ENCODE results near the gene NXNL2.

NXNL2 gene

GRCh38 chr9:88534456-88535225, at the start of gene NXNL2:
TSS of gene NXNL2 (plus strand) at chr9:88535178. CDS start at chr9:88535435, 257 bp downstream.
- DNase-seq (ENCODE audit: low spot score) = peak; percentile 78

GRCh38 chr9:88488166-88488565, 46.8 kb upstream of the NXNL2 start:
- no peak for DNase-seq (ENCODE audit: low spot score)

GRCh38 chr9:88494983-88495721, 39.8 kb upstream of the NXNL2 start:
- DNase-seq (ENCODE audit: low spot score) = no peak

GRCh38 chr9:88497224-88497623, 37.8 kb upstream of the NXNL2 start:
- no peak for DNase-seq (ENCODE audit: low spot score)

- DNase-seq (ENCODE audit: low spot score) = no peak
Measured at GRCh38 chr9:88498880-88499279, 36.1 kb upstream of the NXNL2 start.

GRCh38 chr9:88501086-88501485, 33.9 kb upstream of the NXNL2 start:
- no peak for DNase-seq (ENCODE audit: low spot score)

- no peak for DNase-seq (ENCODE audit: low spot score)
Measured at GRCh38 chr9:88502552-88503034, 32.4 kb upstream of the NXNL2 start.

- DNase-seq (ENCODE audit: low spot score) = no peak
Measured at GRCh38 chr9:88503081-88503844, 31.7 kb upstream of the NXNL2 start.

- no peak for DNase-seq (ENCODE audit: low spot score)
Measured at GRCh38 chr9:88503845-88504764, 30.9 kb upstream of the NXNL2 start.

GRCh38 chr9:88508326-88508725, 26.7 kb upstream of the NXNL2 start:
- DNase-seq (ENCODE audit: low spot score) = no peak

- no peak for DNase-seq (ENCODE audit: low spot score)
Measured at GRCh38 chr9:88511906-88512305, 23.1 kb upstream of the NXNL2 start.

GRCh38 chr9:88514247-88514646, 20.7 kb upstream of the NXNL2 start:
- DNase-seq (ENCODE audit: low spot score) = no peak

GRCh38 chr9:88521308-88521707, 13.7 kb upstream of the NXNL2 start:
- DNase-seq (ENCODE audit: low spot score) = no peak

- DNase-seq (ENCODE audit: low spot score) = no peak
Measured at GRCh38 chr9:88522360-88522759, 12.6 kb upstream of the NXNL2 start.

GRCh38 chr9:88523056-88523455, 11.9 kb upstream of the NXNL2 start:
- no peak for DNase-seq (ENCODE audit: low spot score)

- DNase-seq (ENCODE audit: low spot score) = no peak
Measured at GRCh38 chr9:88524911-88525310, 10.1 kb upstream of the NXNL2 start.

GRCh38 chr9:88527618-88528017, 7.4 kb upstream of the NXNL2 start:
- no peak for DNase-seq (ENCODE audit: low spot score)

GRCh38 chr9:88528080-88528790, 6.7 kb upstream of the NXNL2 start:
- no peak for DNase-seq (ENCODE audit: low spot score)

GRCh38 chr9:88529496-88529895, 5.5 kb upstream of the NXNL2 start:
- no peak for DNase-seq (ENCODE audit: low spot score)

- no peak for DNase-seq (ENCODE audit: low spot score)
Measured at GRCh38 chr9:88530051-88530450, 4.9 kb upstream of the NXNL2 start.
